ENCODE data around the gene GPAM.
"Not testable (repeated sequence)": the region's sequence is repeated elsewhere in the genome, so short reads cannot be mapped to it uniquely, and the experiment has no call there.

GPAM gene

DNA sequence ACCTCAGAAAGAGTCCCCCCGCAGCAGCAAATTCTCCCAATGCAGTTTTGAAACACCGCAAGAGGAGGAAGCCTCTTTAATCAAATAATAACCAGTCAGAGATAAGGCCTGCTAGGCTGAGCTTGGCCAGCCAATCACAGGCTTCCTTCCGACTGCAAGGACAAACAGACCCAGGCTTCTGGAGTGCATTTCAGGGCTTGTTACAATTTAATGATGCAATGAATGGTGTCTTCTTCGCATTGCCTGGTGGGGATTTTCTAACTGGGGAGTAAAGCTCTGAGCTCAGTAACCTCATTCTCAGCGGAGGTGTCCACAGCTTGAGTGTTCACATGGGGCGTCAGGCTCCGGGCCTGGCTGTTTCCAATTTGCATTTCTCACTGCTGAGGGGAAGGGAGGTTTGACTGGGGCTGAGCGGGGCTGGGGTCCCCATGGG lies 31.8 kb upstream of the GPAM start:
- no peak for DNase-seq

DNA sequence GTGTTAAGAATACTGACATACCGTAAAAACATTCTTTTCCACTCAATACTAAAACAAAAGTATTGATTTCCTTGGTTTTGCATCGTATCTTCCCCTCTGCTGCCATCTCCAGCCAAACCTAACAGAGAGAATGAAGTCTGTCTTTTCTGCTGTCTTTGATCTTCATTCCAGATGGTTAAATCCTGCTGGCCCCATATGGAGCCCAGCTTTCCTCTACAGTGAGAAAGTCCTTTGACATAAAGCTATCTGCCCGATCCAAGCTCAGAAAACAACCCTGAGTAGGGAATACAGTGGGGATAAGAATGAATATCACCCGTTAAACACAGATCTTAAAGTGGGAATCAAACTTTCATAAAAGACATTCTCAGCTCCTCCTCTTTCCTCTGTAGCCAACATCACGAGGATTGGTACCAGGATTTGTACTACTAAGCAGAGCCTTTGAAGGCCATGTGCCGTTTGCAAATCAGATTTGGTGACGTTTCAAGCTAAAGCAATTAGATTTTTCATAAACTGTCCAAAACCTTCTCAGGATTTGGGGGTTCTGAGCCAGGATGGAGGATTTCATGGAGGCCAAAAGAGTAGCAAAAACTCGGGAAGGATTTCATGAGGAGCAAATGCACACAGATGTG lies 30.8 kb upstream of the GPAM start:
- no peak for DNase-seq

DNA sequence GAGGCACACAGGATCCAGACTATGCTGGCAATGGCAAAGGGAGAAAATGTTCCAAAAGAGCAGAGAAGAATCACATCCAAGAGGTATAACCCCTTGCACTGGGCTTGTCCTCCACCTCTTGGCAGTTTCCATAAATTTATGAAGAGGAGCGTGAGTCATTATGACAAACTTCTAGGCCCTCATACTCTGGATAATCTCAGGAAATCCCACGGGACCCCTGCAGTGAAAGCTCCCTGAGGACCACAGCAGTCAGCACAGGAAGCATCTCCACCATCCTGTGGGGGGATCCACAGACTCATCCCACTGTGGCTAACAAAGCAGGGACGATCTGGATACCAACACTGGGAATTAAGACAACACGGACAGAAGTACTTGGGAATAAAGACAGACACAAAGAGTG lies 30.3 kb upstream of the GPAM start:
- DNase-seq: no peak

DNA sequence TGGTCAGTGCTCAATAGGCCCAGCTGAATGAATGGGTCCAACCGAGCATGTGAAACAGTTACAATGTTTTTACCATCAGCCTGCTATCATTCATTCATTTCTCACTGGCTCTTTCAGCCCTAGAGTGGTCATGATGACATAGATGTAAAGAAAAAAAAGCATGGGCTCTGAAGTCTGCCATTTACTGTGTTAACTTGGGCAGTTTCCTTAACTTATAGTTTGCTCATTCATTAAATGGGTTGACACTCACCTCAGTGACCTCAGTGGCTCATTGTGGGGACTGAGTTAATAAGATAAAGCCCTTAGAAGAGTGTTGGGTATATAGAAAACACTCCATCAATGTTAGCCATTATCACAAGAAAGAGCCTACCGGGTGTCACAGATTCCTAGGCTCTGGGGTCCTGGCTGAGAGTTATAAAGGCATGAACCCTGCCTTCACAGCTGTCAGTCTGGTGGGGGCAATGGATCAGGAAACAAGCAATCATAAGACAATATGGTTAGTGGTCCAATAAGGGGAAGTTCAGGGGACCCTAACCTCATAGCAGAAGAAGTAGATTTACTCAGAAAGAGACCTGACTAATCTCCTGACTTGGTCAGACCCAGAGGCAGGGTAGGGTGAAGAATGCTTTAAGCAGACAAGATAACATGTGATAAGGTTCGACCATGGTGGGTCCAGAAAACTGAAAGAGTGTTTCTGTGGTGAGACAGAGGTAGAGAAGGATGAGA lies 29.7 kb upstream of the GPAM start:
- DNase-seq: no peak

DNA sequence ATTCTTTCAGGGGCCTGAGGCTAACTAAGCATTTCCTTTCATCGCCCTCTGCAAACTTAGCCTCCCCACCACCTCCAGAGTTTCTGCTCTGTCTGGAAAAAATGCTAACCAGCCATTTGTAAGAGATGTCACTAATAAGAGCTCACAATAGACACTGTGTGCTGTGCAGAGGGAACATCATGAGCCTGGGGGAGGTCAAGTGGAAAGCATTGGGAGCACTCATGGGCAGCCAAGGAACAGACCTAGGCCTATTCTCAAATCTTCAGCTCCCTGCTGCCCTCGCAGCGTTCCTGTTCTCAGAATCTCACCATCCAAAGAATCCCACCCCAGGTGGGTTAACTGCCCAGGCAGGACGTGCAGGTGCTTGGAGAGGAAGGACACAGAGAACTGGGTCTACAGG lies 27.1 kb upstream of the GPAM start:
- DNase-seq: no peak

DNA sequence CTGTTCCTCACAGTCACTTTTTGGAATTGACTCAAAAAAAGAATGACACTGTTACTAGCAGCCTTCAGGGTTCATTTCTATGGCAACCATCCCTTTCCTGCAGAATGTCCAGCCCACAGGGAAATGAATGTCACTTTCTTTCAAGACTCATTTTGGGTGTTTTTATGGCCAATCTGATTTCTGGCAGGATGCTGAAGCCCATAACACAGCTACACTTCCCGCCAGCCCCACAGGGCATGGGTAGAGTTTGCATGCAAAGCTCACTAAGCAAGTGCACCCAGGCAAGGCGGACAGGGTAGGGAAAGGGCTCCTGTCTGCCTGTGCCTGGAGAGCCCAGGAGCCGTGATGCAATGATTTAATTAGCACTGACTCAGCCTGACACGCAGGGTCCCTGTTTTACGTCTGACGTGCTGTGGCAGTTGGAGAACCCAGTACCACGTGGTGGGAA lies 26.1 kb upstream of the GPAM start:
- DNase-seq: no peak

DNA sequence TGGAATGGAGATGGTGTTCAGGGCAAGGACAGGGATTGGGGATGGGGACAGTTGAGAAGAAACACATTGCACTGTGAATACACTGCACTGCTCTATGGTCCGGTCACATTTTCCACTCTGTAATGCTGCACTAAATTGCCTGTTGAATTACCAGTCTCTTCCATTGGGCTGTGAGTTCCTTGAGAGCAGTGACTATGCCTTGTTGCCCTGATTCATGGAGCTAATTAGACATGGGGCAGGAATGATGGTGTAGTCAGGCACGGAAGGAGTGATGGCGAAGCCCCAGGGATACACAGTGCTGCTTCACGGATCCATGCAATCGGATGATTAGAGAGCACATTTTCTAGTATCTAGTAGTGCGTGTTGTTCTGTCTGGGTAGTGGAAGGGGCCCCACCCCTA lies 25.4 kb upstream of the GPAM start:
- DNase-seq: no peak

DNA sequence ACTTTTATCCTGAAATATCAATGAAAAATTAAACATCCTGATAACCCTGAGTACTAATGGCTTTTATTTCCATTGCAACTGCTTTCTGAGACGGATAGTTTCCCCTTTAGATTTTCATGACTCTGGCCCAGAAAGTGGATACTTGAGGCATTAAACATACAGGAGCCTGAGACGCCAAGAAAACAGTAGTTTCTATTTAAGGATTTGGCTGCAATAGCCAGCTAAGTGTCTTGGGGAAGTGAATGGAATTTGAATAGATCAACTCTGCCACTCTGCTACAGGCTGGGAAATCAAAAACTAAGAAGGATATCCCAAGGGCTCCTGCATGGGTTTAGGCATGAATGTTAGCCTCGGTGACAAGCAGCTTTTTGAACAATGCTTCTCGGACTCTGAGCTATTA lies 24.7 kb upstream of the GPAM start:
- DNase-seq: no peak

DNA sequence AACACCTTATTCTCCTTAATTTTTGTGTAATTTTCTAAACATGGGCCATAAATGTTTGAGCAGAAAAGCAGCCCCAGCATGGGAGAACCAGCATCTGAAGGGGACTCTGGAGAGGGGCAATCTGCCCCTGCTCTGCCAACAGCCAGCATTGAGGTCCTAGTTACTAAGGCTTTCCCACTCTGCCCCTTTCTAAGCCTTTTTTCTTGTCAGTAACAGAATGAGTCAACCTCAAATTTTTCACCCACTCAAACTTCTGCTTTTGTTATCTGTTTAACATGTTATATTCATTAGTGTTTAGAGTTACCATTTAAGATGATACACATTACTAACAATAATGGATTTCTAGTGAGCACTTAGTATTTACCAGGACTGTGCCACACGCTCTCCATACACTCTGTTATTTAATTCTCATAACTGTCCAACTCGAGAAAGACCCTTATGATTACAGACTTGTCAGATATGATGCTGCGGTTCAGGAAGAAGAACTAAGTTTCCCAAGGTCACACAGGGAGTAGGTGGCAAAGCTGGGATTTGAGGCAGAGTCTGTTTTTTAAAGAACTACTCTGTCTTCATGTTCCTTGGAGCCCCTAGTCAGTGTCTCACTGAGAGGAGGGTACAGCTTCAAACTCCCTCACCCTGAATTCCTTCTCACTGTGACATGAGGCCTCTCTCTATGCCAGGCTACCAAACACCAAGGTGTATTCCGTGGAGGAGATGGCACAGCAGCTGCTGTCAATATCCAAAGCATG lies 19.9 kb upstream of the GPAM start:
- no peak for DNase-seq

DNA sequence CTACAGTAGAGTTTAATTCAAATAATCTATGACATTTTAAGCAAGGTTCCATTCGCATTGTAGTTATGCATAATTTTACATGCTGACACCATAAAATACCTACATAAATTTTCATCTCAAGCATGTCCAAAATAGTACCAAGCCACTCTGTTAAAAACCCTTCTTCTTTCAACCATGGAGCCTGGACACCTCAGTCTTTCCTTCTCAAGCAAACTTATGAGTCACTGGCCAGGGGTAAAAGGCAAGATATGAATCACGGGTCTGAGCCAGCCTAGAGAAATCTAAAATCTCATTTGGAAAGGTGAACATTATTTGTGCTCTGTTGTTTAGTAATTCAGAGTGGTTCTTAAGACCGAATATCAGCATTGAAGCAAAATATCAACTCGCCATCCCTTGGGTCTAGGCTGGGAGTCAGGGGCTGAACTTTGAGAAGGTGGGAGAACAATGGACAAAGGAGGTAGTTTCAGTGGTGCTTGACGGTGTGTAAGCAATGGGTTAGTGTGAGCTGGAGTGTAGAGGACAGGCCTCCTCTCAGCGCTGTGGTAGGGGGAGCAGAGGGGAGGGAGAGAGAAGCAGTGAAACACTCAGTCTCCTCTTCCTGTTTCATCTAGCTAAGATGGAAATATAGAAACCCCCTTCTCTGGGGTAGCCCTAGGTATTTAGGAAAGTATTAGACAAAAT lies 19.1 kb upstream of the GPAM start:
- DNase-seq: no peak

DNA sequence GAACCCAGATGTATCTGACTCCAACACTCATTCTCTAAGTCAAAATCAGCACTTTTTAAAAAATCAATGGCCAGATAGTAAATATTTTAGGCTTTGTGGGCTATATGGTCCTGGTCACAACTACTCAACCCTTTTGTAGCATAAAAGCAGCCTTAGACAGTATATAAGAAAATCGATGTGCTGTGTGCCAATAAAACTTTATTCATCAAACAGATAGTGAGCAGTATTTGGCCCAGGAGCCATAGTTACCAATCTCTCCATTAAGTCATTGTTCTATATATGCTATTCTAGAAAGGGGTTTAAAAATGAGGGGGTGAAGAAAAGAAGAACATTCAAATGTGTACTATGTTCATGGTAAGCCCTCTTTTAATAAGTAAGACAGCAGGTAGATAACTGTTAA lies 18.5 kb upstream of the GPAM start:
- no peak for DNase-seq

DNA sequence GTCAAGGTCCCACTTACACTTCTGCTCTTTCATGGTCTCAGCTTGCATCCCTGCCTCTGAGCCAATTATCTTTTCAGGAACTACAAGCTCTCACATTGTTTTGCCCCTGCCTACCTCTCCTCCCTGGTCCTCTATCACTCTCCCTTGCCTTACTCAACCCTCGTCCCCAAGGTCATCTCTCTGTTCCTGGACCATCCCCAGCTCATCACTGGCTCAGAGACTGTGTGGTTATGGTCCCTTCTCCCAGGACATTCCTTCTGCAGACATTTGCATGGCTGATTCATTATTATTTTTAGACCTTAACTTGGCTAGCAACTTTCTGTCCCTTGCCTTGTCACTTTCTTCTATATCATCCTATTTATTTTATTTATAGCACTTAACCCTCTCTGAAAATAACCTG lies 17.8 kb upstream of the GPAM start:
- no peak for DNase-seq

DNA sequence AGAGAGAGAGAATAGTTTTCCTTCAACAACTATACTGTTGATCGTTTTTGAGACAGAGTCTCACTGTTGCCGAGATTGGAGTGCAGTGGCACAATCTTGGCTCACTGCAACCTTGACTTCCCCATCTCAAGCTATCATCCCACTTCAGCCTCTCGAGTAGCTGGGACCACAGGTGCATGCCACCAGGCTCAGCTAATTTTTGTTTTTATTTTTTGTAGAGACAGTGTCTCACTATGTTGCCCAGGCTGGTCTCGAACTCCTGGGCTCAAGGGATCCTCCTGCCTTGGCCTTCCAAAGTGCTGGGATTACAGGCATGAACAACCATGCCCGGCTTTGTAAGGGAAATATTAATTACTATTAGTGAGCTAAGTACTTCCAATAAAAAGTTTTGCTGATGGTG lies 16.7 kb upstream of the GPAM start:
- not testable (repeated sequence) for DNase-seq

DNA sequence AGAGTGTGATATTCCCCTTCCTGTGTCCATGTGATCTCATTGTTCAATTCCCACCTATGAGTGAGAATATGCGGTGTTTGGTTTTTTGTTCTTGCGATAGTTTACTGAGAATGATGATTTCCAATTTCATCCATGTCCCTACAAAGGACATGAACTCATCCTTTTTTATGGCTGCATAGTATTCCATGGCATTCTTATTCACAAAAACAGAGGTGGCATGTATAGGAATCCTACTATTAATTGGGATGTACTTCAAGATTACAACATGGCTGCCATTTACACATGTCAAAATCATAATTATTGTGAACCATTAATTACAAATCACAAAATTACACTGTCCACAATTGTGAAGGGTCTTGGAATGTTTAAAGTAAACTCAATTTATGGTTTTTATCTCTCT lies 14.1 kb upstream of the GPAM start:
- not testable (repeated sequence) for DNase-seq

DNA sequence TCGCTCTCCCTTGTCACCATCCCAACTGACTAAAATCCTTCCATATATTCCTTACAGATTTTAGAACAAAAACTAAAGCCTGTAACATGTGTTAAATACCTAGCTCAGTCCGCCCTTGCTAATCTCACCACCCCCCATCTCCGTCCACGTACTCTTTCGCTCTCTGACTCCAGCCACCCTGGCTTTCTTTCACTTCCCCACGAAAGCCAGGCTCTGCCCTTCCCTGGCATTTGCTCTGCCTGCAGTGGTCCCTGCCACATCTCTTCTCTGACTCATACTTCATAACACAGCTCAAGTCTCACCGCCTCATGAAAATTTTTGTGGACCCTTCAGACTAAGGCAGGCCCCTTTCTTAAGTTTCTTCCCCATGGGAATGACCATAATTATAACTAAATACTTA lies 11.7 kb upstream of the GPAM start:
- no peak for DNase-seq

DNA sequence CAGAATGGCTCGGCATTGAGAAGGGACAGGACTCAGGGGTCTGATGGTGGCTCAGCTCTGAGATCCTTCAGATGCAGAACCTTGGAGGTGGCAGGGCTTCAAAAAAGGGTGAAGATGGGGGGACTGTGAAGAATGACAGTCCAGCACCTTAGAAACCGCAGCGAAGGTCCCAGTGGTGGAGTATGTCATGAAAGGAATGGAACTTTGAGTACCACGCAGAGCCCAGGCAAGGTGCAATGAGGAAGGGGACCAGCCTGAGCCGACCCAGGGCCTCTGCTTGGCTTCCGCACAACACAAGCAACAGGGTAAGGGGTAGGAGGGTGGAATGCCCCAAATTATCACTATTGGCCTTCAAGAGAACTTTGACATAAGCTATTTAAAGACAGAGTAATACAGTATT lies 8.2 kb upstream of the GPAM start:
- no peak for DNase-seq

DNA sequence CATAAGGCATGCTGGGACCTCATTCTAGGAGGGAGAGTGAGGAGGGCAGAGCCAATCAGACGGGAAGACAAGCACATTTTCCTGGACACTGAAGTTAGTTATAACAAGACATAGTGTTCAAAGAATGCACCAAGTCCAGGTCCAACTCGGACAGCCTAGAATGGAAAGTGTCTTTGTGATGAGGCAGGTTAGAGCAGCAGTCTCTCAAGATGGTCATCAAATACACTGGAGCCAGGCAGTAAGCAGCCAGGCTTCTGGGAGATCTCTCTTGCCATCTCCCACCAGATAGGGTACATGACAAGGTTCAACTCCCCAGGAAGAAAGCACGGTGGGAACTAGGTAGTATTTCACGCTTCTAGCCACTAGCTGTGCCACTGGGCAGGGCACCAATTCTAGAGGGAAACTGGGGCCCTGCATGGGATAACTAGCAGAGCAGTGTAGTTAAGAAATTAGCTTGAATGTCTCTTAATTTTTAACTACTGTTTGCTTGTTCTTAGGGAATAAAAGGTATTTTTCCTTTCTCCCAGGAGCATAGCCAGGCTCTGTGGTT lies 7.6 kb upstream of the GPAM start:
- no peak for DNase-seq

DNA sequence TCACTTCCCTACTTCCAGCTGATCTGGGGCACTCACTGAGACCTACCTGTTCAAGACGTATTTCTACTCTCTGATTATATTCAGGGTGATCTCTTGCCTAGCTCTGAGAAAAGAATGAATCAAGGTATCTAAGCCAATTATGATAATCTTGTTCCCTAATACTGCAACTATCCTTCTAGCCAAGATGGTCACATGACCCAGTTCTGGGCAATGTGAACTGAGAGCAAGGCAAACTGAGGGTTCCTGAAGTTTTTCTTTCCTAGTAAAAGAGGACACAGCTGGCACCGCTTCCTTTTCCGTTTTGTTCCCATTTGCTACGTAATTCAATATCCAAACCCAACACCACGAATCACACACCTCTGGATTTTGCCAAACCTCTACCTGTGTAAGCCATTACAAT lies 5.9 kb upstream of the GPAM start:
- DNase-seq: no peak

DNA sequence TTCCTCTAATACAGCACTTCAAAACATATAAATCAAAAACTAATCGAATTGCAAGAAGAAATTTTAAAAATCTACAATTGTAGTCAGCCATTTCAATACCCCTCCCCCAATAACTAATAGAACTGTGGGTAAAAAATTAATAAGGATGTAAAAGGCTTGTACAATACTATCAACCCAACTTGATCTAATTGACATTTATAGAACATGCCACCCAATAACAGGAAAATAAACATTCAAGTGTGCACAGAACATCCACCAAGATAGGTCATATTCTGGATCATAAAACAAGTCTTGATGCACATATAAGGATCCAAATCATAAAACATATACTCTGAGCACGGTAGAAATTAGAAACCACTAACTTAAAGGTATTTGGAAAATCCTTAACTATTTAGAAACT lies 4.0 kb upstream of the GPAM start:
- no peak for DNase-seq

DNA sequence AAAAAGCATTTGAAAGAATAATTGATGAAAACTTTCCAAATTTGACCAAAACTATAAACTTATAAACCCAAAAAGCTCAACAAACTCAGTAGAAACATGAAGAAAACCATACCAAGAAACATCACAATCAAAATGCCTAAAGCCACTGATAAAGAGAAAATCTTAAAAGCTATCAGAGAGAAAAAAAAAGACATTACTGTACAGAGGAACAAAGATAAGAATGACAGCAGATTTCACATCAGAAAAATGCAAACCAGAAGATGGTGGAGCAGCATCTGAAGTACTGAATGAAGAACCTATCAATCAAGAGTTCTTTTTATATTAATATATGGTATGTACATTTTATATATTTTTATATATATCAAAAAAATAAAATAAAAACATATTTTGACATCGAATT lies 2.4 kb upstream of the GPAM start:
- DNase-seq: no peak

DNA sequence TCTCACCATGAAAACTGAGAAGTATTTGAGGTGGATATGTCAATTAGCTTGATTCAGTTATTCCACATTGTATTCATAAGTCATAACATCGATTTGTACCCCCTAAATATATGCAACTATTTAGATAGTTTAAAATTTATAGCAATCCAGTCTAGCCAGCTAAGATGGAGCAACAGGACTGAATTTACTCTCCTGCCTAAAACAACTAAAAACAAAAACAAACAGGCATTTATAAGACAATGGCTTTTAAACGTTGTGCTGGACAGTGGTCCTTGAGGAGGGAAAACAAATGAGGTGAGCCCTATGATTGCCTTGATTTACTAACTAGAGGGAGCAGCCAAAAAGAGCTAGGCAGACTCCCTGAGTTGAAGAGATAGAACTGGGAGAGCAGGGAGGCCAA lies 814 bp upstream of the GPAM start:
- DNase-seq: no peak

DNA sequence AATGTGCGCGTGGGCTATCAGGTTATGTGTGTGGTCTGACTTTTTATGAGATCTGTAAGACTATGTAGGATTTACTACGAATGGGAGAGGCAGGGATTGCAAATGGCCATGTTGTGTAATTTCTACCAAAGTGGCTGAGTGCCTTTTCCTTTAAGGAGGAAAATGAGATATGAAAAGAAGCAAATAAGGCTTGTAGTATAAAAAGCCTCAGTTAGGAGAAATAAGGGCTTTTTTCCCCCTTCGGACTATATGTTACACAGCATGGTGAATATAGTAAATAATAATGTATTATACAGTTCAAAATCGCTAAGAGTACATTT lies 447 bp upstream of the GPAM start:
- no peak for DNase-seq

DNA sequence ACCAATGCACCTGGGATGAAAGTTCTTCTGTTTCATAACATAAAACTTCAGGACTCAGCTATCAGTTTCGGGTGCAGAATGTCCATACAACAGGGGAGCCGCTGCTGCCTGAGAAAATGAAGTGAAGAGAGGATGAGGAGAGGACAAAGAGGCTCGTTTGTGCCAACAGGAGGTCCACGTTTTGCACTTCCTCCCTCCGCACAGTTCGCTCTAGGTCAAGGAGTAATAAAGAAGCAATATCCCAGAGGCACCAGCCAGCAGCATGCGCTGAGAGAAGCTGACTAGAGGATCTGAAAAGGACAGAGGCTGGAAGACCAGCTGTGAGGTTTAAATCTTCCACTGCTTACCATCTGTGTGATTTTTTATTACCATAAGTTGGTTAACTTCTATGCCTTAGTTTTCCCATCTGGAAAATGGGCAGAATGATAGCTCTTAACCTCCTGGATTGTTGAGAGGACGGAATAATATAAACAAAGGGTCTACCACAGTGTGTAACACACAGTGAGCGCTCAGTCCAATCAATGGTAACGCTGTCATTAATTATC lies 709 bp downstream of the GPAM start:
- DNase-seq: no peak

Measured in stimulated activated naive CD4-positive, alpha-beta T cell treated with Interleukin-2 at 50 U/mL for 16 hours (primary cell).